K562 (cell line): Measurements from ENCODE around the gene DAB1. TPM values are rescaled to one million over a fixed set of nuclear protein-coding genes. Genes with fewer than 3 reads are reported as not detected.

Experiments used
- MGA ChIP-seq: fragments of 450-650 bp; IDR thresholded peaks from 2 replicates; pipeline ENCODE4 v1.6.1; 2016; ENCODE audit warnings: mild to moderate bottlenecking, moderate library complexity
- polyA plus RNA-seq, 8 experiments: library from polyadenylated mRNA; depleted of rRNA in 4 of 8; stranded (reverse) in 5 of 8; unstranded in 3 of 8; fragments of >200 nt; fragmentation: Nextera tagmentation in 2 of 8; fragmentation: Illumina TruSeq in 1 of 8; extraction: Ambion mirVana in 2 of 8; extraction: Trizol in 1 of 8; gene quantifications; 2 replicates each; pipeline versions ENCODE4 v1.2.1 to v1.2.3, GENCODE V29; 2011 to 2014; ENCODE audit warnings: inconsistent platforms in 1 of 8, missing spikeins in 1 of 8
- total RNA-seq, 7 experiments: library from RNA; depleted of rRNA in 6 of 7; stranded (reverse); fragments of >200 nt in 6 of 7; fragmentation: Illumina TruSeq in 2 of 7; extraction: Trizol in 2 of 7; gene quantifications; 2 replicates each; pipeline versions ENCODE4 v1.2.1 to v1.2.3, GENCODE V29; 2011 to 2021; ENCODE audit warnings: low replicate concordance in 1 of 7

DAB1 gene
- total and polyA plus RNA-seq, 9 of the 15 experiments (the other 6 are each of a cell fraction or from before 2014, with no cell fraction given), result not detected

DNA sequence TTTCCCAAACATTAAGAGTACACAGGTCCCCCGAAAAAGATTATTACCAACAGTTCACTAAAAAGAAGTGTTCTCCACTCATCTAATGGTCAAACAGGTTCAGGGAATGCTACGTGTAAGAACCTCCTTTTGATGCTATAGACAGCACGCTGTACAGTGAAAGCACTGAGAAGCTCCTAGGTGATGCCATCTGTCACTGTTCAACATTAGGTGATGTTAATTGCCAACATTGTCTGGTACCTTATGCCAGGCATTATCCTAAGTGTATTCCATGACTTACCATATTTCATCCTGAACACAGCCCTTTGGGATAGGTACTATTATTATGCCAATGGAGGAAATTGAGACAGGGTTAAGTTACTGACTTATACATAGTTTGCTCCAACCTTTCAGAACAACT lies 82.1 kb downstream of the DAB1 start (continued):
- no peak for TF ChIP-seq MGA
